Measurements from ENCODE around the gene HPCAL4. TPM values are rescaled to one million over a fixed set of nuclear protein-coding genes. Genes with fewer than 3 reads are reported as not detected.

HPCAL4 gene
- total RNA-seq, 1 donor from 2014 or later, result not detected

DNA sequence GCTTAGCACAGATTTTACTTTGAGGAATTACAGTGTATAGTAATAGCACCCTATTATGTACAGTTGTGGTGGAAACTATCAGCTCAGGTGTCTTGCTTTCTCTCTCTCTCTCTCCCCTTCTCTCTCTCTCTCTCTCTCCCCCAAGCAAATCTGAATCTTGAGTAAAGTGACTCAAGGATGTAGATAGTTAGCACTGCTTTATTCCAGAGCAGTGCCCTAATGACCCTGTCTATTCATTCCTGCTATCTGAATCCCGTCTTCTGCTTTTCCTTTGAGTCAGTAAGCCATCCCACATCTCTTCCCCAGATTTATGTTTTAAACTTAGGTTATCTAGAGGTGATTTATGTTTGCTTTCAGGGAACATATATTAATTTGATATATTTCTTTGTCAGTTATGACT is 5.2 kb upstream of the HPCAL4 start:
- Mint-ChIP-seq H3K4me3 (ENCODE audit: unreplicated experiment) (no peak overlapping the region), H3K36me3 (ENCODE audit: unreplicated experiment) (no peaks in the 10 kb centered on the region), H3K9me3 (ENCODE audit: unreplicated experiment) (no peaks in the 10 kb centered on the region), H3K27ac (ENCODE audit: unreplicated experiment) (no peak overlapping the region), H3K27me3 (ENCODE audit: unreplicated experiment) (peaks cover 72% of the 10 kb centered on the region), H3K4me1 (ENCODE audit: unreplicated experiment) (peaks cover 8% of the 10 kb centered on the region)
- TF ChIP-seq, protein P1, sequence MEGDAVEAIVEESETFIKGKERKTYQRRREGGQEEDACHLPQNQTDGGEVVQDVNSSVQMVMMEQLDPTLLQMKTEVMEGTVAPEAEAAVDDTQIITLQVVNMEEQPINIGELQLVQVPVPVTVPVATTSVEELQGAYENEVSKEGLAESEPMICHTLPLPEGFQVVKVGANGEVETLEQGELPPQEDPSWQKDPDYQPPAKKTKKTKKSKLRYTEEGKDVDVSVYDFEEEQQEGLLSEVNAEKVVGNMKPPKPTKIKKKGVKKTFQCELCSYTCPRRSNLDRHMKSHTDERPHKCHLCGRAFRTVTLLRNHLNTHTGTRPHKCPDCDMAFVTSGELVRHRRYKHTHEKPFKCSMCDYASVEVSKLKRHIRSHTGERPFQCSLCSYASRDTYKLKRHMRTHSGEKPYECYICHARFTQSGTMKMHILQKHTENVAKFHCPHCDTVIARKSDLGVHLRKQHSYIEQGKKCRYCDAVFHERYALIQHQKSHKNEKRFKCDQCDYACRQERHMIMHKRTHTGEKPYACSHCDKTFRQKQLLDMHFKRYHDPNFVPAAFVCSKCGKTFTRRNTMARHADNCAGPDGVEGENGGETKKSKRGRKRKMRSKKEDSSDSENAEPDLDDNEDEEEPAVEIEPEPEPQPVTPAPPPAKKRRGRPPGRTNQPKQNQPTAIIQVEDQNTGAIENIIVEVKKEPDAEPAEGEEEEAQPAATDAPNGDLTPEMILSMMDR (IDR thresholded peaks at IDR 0.05), result no peak
- DNase-seq (ENCODE audit: extremely low spot score, unreplicated experiment), result no peak

DNA sequence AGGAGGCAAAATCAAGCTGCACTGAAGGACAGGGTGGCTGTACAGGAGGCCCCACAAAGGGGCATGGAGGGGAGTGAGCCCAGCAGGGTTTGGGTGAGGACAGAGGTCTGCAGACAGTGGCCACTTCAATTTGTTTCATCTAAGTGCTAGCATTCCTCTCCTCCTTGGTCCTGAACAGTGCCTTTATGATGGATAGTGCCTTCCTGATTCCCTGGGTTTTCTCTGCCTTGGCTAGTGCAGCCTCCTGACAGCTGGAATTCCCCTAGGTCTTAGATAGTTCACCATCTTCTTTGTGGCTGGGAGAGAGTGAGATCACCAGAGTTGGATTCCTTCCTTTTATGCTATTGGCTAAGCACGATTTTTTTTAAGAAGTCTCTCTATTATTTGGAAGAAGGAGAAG is 3.8 kb upstream of the HPCAL4 start:
- TF ChIP-seq, protein P1 (IDR thresholded peaks at IDR 0.05), result no peak
- DNase-seq (ENCODE audit: extremely low spot score, unreplicated experiment), result no peak
- Mint-ChIP-seq H3K9me3 (ENCODE audit: unreplicated experiment) (no peaks in the 10 kb centered on the region), H3K4me3 (ENCODE audit: unreplicated experiment) (no peak overlapping the region), H3K36me3 (ENCODE audit: unreplicated experiment) (no peaks in the 10 kb centered on the region), H3K27me3 (ENCODE audit: unreplicated experiment) (peaks cover 73% of the 10 kb centered on the region), H3K4me1 (ENCODE audit: unreplicated experiment) (peaks cover 16% of the 10 kb centered on the region), H3K27ac (ENCODE audit: unreplicated experiment) (no peak overlapping the region)

DNA sequence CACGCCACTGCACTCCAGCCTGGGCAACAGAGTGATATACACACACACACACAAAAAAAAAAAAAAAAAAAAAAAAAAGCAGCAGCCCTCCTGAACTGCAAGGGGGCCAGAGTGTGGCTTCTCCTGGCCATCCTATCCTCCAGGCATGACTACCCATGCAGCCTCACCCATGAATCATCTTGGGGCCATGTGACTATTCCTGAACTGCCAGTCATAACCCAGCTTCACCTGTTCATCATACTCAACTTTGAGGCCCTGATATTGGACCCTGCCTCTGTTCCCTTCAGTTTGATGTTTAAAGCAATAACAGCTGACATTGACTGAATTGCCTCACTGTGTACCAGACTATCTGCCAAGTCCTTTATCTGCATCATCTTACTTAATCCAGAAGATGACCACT is 2.8 kb upstream of the HPCAL4 start:
- H3K4me1 Mint-ChIP-seq (ENCODE audit: unreplicated experiment), result peaks cover 16% of the 10 kb centered on the region
- H3K36me3 Mint-ChIP-seq (ENCODE audit: unreplicated experiment), result no peaks in the 10 kb centered on the region
- TF ChIP-seq, protein P1 (IDR thresholded peaks at IDR 0.05), result no peak
- no peak overlapping the region for H3K4me3 Mint-ChIP-seq (ENCODE audit: unreplicated experiment)
- H3K27ac Mint-ChIP-seq (ENCODE audit: unreplicated experiment), result no peak overlapping the region
- peaks cover 77% of the 10 kb centered on the region for H3K27me3 Mint-ChIP-seq (ENCODE audit: unreplicated experiment)
- DNase-seq (ENCODE audit: extremely low spot score, unreplicated experiment), result no peak
- H3K9me3 Mint-ChIP-seq (ENCODE audit: unreplicated experiment), result no peaks in the 10 kb centered on the region

DNA sequence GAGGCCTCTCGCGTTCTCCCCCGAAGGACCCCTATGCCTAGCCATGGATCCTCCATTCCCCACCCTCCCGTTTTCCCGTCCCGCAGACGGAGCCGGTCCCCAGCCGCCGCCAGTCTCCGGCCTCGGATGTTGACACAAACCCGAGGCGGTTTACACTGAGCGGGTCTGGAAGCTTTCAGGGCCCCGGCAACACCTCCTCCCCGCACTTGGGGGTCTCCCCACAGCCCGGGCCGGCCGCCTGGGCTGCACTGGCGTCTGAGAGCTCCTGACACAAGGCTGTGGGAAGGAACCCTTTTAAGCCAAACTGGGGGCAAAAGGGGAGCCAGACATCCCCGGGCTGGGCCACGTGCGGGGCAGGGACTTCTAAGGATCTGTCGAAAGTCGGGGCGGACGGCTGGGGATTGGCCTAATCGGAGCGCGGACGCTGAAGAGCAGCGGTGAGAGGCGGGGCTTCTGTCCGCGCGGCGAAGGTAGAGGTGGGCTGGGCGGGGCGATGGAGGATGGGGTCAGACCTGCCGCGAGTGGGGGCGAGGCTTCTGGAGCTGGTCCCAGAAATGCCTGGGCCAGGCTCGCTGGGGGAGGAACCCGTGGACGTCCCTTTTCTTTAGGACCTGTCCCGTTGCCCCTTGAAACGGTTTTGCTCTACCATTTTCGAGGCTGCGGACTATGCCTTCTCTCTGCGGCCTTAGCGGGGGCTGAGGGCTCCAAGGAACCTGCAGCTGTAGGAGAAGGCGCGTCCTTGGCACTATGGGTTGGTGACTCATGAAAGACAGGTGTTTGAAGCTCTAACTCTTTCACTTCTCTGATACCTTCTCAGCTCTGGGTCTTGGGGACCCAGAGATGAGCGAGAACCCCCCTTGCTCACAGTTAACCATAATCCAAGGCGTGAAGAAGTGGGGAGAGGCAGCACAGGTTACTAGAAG is 1.2 kb upstream of the HPCAL4 start:
- H3K4me3 Mint-ChIP-seq (ENCODE audit: unreplicated experiment), result peak overlapping the region; percentile 40
- peaks cover 78% of the 10 kb centered on the region for H3K27me3 Mint-ChIP-seq (ENCODE audit: unreplicated experiment)
- H3K36me3 Mint-ChIP-seq (ENCODE audit: unreplicated experiment), result no peaks in the 10 kb centered on the region
- H3K9me3 Mint-ChIP-seq (ENCODE audit: unreplicated experiment), result no peaks in the 10 kb centered on the region
- TF ChIP-seq, protein P1 (IDR thresholded peaks at IDR 0.05), result no peak
- no peak for DNase-seq (ENCODE audit: extremely low spot score, unreplicated experiment)
- no peak overlapping the region for H3K27ac Mint-ChIP-seq (ENCODE audit: unreplicated experiment)
- peaks cover 16% of the 10 kb centered on the region for H3K4me1 Mint-ChIP-seq (ENCODE audit: unreplicated experiment)

DNA sequence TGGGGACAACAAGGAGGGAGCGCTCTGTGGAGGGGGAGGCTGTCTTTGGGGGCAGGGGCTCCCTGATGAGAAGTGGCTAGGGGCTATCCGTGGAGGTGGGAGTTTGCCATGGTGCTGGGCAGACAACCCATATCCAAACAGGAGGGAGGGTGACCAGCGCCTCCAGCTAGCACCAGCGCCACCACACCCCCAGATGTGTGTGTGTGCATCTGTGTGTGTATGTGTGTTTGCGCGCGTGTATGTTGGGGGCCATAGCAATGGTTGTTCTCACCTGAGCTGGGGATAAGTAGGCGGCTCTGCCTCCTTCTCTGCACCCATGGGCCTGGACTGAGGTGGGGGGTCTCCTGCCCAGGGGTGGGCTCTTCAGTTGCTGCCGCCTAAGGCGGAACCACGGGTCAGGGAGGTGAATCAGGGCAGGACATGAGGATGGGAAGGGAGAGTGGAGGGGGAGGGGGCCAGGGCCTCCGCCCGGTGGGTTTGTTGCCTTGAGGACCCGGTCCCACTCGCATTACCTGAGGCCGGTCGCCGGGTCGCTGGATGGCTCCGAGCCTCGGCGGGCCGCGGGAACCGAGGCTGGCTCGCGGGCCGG is 345 bp downstream of the HPCAL4 start:
- Mint-ChIP-seq H3K9me3 (ENCODE audit: unreplicated experiment) (no peaks in the 10 kb centered on the region), H3K4me3 (ENCODE audit: unreplicated experiment) (peak overlapping the region; percentile 26), H3K27me3 (ENCODE audit: unreplicated experiment) (peaks cover 81% of the 10 kb centered on the region), H3K27ac (ENCODE audit: unreplicated experiment) (no peak overlapping the region), H3K4me1 (ENCODE audit: unreplicated experiment) (peaks cover 16% of the 10 kb centered on the region), H3K36me3 (ENCODE audit: unreplicated experiment) (no peaks in the 10 kb centered on the region)
- TF ChIP-seq, protein P1 (IDR thresholded peaks at IDR 0.05), result no peak
- no peak for DNase-seq (ENCODE audit: extremely low spot score, unreplicated experiment)
